HEK293 (cell line): ENCODE data around the gene DXO.
"Not testable (repeated sequence)": the region's sequence is repeated elsewhere in the genome, so short reads cannot be mapped to it uniquely, and the experiment has no call there.

ENCODE experiments used
- PATZ1 ChIP-seq: fragments of 450-650 bp; formaldehyde crosslinking; IDR thresholded peaks from 2 replicates; pipeline ENCODE4 v1.5.1; 2016; ENCODE audit warnings: missing biosample characterization, missing genetic modification characterization
- SP7 ChIP-seq: fragments of 450-650 bp; formaldehyde crosslinking; IDR thresholded peaks from 2 replicates; pipeline ENCODE4 v1.5.1; 2016; ENCODE audit warnings: missing biosample characterization, missing genetic modification characterization
- YY1 ChIP-seq: fragments of 450-650 bp; formaldehyde crosslinking; IDR thresholded peaks from 2 replicates; pipeline ENCODE4 v1.5.1; 2018; ENCODE audit warnings: missing biosample characterization, missing genetic modification characterization
- ZNF2 ChIP-seq: fragments of 450-650 bp; formaldehyde crosslinking; IDR thresholded peaks from 2 replicates; pipeline ENCODE4 v1.5.1; 2016; ENCODE audit warnings: missing biosample characterization, missing genetic modification characterization

GRCh38 chr6:31976065-31976464, 4.1 kb upstream of the DXO start:
- not testable (repeated sequence) for TF ChIP-seq SP7, PATZ1, ZNF2, YY1 (tag by site-specific recombination)
